RWPE1 (cell line): ENCODE measurements around the gene KRTAP5-1.
A peak's percentile ranks its signal among the peaks of the same experiment; 100 is the strongest.

Experiments
- CTCF ChIA-PET: fragments of 350-600 bp; sonication (Branson Sonifier 250); formaldehyde crosslinking; extraction: SDS; loops from one replicate; lab custom pipeline; 2021; lab: Yijun Ruan, JAX
- POLR2A ChIA-PET: fragments of 400-600 bp; formaldehyde crosslinking; extraction: SDS; loops from one replicate; lab custom pipeline; 2020; ENCODE audit warnings: antibody characterized with exemption; ENCODE audit not compliant: low non-redundant PET; lab: Yijun Ruan, JAX
- DNase-seq: peaks from one replicate; pipeline ENCODE4 v3.0.0; 2012; ENCODE audit warnings: low spot score
- H3K27ac ChIP-seq: fragments of 450-650 bp; 2 replicates; pipeline ENCODE4 v1.5.1; 2017
- TF ChIP-seq, protein P1 (sequence below): fragments of 450-650 bp; conservative IDR thresholded peaks from 2 replicates; pipeline ENCODE4 v1.5.1; 2017; ENCODE audit warnings: low read depth, mild to moderate bottlenecking

Gene KRTAP5-1

DNA sequence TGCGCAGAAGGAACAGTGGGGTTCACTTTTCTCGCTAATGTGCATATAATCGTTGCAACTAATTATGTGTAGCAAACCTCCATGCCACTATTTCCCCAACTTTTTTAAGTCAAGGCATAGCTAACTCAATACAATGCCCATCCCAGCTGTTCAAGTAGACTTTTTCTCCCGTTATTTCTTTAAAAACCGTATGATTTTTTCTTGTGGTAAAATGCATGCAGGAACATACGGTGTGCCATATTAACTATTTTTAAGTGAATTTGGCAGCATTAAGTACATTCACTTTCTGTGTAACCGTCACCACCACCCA is 10.2 kb downstream of the KRTAP5-1 start:
- no peak for DNase-seq
- CTCF ChIA-PET: interaction anchor here (0.5 to 3.0 kb wide), 19 partner anchors 10 to 578 kb away, joined by 3 to 78 read pairs (median 4); partner anchors contain the start of gene KRTAP5-1
- POLR2A ChIA-PET: interaction anchor here (0.6 to 1.0 kb wide), 2 partner anchors 16 to 65 kb away, joined by 3 read pairs; no protein-coding TSS in a partner anchor
- TF ChIP-seq, protein P1, sequence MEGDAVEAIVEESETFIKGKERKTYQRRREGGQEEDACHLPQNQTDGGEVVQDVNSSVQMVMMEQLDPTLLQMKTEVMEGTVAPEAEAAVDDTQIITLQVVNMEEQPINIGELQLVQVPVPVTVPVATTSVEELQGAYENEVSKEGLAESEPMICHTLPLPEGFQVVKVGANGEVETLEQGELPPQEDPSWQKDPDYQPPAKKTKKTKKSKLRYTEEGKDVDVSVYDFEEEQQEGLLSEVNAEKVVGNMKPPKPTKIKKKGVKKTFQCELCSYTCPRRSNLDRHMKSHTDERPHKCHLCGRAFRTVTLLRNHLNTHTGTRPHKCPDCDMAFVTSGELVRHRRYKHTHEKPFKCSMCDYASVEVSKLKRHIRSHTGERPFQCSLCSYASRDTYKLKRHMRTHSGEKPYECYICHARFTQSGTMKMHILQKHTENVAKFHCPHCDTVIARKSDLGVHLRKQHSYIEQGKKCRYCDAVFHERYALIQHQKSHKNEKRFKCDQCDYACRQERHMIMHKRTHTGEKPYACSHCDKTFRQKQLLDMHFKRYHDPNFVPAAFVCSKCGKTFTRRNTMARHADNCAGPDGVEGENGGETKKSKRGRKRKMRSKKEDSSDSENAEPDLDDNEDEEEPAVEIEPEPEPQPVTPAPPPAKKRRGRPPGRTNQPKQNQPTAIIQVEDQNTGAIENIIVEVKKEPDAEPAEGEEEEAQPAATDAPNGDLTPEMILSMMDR: peak; percentile 69
- no peak overlapping the region for H3K27ac ChIP-seq

DNA sequence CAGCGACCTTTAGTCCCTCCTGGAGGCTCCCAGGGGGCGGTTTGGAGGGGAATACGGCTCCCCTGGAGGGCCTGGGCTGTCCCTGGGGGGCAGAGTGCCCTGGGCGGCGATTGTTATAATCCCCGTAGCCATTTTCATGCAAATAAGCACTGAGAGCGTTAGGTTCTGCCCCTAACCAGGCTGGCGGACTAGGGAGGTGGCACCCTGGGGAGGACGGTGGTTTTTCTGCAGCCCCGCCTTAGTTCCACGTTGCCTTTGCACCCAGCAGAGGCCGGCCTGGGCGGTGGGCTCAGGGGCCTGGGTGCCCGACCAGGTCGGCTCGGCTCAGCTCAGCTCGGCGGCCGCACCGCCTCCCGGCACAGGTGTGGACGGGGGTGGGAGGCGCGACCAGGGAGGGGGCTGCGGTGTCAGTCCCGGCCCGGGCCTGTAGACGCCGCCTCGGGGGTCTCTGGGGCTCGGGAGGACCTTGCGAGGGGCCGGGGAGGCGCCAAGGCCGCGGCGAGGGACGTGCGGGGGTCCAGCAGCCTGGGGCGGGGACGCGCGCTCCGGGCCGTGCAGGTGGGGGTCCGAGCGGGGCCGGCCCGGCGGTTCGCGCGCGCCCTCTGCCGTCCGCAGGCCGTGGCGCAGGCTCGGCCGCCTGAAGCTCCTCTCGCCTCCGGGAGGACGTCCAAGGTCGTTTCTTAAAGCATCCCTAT is 10.7 kb downstream of the KRTAP5-1 start:
- ChIA-PET POLR2A (interaction anchor here (0.6 to 1.0 kb wide), 2 partner anchors 16 to 65 kb away, joined by 3 read pairs; no protein-coding TSS in a partner anchor), CTCF (interaction anchor here (0.5 to 3.0 kb wide), 22 partner anchors 9 to 579 kb away, joined by 3 to 78 read pairs (median 4); partner anchors contain the start of gene KRTAP5-1)
- peak overlapping the region; percentile 13 for H3K27ac ChIP-seq
- TF ChIP-seq, protein P1: peak; percentile 96
- DNase-seq: peak; percentile 51

DNA sequence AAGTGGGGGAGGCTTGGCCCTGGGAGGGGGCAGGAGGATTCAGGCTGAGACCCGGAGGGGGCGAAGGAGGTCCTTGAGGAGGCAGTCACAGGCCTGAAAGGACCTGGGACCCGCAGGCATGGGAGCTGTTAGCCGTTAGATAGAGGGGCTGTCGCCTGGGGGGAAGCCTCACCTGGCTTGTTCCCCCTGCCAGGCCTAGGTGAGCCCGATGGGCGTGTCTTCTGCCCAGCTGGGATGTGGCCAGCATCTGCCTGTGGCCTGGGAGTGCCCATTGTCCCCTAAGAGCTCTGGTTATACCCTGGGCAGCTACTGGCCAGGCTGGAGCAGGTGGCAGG is 11.2 kb downstream of the KRTAP5-1 start:
- TF ChIP-seq, protein P1: no peak
- peak overlapping the region; percentile 13 for H3K27ac ChIP-seq
- ChIA-PET CTCF (interaction anchor here (0.6 to 3.0 kb wide), 8 partner anchors 9 to 345 kb away, joined by 5 to 78 read pairs (median 9); no protein-coding TSS in a partner anchor), POLR2A (interaction anchor here (1.0 kb wide), 1 partner anchor 15 kb away, joined by 3 read pairs; no protein-coding TSS in a partner anchor)
- no peak for DNase-seq

DNA sequence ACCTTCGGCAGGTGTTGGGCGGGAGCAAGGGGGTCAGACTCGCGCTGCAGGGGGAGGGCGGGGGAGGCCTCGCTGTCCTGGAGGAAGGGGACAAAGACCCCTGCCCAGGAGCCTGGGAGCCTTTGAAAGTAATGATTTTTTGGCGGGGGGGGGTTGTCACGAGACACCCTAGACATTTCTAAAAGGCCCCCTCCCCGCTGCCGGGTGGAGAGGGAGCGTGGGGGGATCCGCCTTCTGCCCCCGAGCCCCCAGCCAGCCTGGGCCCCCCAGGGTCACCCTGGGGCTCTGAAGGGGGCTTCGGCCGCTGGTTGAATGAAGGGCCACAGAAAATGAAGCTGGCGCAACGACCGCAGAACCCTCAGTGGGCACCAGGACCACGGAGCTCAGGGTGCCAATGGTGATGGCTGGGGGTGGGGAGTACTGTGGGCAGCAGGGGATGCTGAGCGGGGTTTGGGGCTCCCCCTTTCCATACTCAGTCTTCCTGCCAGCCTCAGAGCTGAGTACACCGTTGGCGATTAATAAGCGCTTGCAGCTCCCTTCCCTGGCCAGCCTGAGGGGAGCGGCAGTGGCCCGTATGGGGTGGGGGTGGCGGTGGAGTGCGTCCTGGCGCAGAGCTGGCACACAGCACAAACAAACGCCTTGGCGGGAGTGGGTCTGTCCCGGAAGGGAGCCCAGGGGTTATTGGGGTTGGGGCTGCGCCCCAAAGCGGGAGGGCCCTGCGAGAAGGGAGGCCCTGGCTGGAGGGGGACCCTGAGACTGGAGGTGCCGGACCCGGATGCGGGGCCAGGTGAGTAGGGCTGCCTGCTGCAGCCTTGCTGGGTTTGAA is 11.8 kb downstream of the KRTAP5-1 start:
- ChIA-PET POLR2A (no interaction called here), CTCF (interaction anchor here (1.8 to 3.0 kb wide), 5 partner anchors 8 to 40 kb away, joined by 6 to 78 read pairs (median 10); no protein-coding TSS in a partner anchor)
- TF ChIP-seq, protein P1: no peak
- DNase-seq: no peak
- H3K27ac ChIP-seq: peak overlapping the region; percentile 13

DNA sequence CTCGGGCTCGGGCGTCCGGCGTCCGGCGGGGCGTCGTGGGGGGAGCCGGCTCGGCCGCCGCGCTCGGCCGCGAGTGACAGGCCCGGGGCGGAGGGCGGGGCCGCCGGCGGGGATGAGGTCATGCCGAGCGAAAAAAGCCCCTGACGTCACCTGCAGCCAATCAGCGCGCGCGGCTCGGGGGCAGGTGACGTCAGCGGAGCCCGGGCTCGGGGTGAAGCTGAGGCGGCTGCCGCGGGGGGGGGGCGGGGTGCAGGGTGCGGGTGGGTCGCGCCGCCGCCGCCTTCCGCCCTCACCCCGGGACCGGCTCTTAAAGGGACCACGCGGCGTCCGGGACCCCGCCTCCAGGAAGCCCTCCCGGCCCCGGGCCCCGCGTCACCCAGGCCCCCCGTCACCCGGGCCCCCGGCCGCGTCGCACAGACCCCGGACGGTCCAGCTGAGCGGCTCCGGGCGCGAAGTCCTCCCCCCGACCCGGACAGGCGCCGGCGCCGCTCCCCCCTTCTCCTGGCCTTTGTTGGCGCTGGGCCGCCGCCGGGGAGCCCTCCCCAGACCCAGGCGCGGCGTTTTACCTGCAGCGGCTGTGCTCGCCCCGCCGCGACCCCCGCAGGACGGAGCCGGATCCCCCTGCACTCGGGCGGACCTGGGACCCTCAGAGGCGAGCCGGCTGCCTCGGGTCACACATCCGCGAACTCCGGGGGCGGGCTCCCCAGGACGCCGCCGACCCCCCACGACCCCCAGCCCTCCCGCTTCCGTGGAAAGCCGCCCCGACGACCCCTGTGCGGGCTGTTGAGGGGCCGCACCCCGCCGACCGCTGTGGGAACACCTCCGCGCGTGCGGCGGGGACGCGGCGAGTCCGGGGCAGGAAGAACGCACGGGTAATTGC is 12.6 kb downstream of the KRTAP5-1 start, which contains the start of gene DUSP8:
DUSP8 (minus strand) TSS at position 75 of the 880 bp plus-strand sequence. CDS start 6,445 bp downstream, outside the sequence.
- POLR2A ChIA-PET: no interaction called here
- peak; percentile 96 for DNase-seq
- TF ChIP-seq, protein P1: no peak
- H3K27ac ChIP-seq: no peak within 1 kb of the TSS
- CTCF ChIA-PET: interaction anchor here (0.7 to 3.0 kb wide), 4 partner anchors 8 to 886 kb away, joined by 3 to 78 read pairs (median 17); no protein-coding TSS in a partner anchor
